HG03457 (cell line): ENCODE data around the gene PSMA1.
A peak's percentile ranks its signal among the peaks of the same experiment; 100 is the strongest.
"Not testable (repeated sequence)": the region's sequence is repeated elsewhere in the genome, so short reads cannot be mapped to it uniquely, and the experiment has no call there.

Experiments
- ATAC-seq: cut with Tn5 transposase; IDR thresholded peaks from one replicate; pipeline ENCODE4 v1.9.1; 2021; ENCODE audit warnings: moderate number of reproducible peaks; ENCODE audit not compliant: unreplicated experiment

The PSMA1 gene

GRCh38 chr11:14519917-14520746 is at the start of gene PSMA1:
PSMA1 (minus strand) TSS chr11:14520386; CDS start chr11:14520299, 87 bp downstream.
- ATAC-seq: peak; percentile 91

DNA sequence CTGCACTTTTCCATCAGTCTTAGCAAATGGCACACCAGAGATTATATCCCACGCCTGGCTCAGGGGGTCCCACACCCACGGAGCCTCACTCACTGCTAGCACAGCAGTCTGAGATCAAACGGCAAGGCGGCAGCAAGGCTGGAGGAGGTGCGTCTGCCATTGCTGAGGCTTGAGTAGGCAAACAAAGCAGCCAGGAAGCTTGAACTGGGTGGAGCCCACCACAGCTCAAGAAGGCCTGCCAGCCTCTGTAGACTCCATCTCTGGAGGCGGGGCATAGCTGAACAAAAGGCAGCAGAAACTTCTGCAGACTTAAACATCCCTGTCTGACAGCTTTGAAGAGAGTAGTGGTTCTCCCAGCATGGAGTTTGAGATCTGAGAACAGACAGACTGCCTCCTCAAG is 49.3 kb upstream of the PSMA1 start:
- not testable (repeated sequence) for ATAC-seq

DNA sequence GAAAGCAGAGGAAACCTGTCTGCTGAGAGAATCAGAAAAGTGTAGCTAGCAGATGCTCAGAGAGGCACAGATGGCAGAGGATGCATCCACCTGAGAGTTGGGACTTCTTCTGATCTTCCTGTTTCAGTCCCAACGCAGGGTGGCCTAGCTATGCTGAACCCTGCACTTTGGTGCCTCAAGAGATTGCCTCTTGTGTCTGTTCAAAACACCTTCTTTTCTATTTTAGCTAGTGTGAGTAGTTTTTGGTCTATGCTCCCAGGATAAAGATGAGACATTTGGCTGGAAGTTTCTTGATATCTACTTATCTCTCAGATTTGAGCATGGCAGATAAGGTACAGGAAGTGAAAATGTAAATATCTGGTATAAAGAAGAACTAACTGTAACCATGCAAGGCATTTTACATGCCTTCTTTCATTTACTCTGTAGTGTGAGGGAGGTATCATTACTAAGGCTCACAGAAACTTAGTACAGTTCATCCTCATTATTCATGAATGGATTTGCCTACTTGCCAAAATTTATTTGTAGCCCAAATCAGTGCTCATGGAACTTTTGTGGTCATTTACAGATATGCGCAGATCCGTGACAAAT is 47.0 kb upstream of the PSMA1 start:
- ATAC-seq: no peak

DNA sequence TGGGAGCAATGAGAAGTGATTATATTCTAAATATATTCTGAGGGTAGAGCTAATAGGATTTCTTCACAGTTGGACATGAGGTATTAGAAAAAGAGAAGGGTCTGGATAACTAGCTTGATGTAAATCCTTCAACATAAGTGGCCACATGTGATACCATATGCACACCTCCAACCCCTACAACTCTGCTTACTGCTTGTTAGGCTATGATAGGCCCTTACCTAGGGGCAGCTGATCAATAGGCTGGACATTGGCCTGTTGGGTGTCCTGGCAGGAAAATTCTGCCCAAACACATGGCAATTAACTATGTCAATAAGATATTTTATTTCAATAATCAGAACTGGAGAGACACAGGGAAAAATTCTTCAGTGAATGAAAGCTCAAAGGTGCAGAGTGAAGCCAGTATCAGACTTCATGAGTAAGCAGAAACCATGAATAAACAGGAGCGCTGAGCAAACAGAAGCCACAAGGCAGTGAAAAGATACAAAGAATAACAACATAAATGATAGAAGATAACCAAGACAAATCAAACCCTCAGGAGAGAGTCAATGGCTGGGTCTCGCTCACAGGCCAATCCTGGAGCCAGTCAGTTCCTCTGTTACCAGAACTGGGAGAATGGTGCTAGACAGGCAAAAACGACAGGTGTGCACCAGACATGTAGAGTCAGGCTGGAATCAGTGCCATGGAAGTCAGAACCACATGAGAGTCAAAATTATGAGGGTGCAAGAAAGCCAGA is 46.3 kb upstream of the PSMA1 start:
- no peak for ATAC-seq

DNA sequence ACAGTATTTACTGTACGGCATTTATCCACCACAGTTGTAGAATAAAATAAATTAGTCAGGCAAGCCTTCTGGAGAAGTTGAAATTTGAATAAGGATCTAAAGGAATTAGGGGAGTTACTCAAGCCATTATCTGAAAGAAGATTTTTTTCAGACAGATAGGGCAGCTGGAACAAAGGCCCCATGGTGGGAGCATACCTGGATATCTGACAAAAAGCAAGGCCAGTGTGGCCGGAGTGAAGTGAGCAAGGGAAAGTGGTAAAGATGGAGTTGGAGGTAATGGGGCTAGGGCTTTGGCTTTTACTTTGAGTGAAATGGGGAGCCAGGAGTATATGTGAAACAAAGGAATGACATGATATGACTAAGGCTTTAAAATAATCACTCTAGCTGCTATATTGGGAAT is 45.7 kb upstream of the PSMA1 start:
- ATAC-seq: no peak

DNA sequence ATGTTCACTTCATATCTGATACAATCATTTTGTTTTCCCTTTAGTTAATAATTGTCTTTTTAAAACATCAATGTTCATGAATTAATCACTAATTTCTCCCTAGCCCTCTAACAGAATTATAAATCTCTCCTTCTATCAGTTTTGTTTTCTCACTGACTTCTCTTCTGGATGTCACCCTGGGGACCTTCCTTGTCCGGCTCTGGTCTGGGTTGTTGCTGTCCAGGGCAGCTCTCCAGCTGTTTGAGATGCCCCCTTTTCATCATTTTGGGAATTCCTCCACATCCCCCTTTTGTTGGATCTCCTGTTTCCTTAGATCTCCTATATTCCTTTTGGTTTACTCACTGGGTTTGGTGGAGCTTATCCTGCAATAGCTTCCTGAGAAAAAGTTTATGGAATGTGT is 35.6 kb upstream of the PSMA1 start:
- no peak for ATAC-seq

- ATAC-seq: no peak
Measured at GRCh38 chr11:14554959-14555358, 34.8 kb upstream of the PSMA1 start.

DNA sequence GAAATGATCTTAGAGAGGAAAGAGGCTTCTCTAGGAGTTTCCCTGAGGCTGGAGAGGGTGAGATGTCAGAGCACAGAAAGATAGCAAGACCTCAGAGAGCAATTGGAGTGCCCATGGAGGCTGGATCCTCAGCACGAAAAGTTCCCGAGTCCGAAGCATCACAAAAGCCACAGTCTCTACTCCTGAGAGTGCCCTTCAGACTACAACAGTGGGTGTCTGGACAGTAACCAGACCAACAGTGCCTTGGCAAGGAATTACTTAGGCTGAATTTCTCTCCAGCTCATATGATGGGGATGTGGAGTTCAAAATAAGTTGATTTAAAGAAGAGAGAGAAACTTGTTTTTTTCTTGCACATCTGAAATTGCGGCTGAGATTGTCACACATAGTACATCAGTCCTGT is 31.9 kb upstream of the PSMA1 start:
- ATAC-seq: no peak

DNA sequence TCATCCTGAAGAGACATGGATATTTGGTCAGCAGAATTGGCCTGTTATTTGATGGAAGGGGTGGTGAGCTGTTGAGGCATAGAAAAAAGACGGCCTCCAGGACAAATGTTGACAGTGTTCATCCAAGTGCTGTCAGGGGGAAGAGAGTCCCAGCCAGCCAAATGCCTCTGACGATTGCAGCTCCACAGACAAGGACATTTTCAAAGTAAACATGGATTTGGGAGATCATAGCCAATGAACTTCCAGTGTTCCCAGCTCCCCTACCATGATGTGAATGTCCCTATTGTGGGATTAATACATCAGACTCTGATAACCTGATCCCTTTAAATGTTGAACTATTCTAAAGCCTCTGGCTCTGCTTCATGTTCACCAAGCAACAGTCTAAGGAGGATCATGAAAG is 31.2 kb upstream of the PSMA1 start:
- ATAC-seq: no peak

GRCh38 chr11:14549891-14550290 is 29.7 kb upstream of the PSMA1 start:
- ATAC-seq: no peak

DNA sequence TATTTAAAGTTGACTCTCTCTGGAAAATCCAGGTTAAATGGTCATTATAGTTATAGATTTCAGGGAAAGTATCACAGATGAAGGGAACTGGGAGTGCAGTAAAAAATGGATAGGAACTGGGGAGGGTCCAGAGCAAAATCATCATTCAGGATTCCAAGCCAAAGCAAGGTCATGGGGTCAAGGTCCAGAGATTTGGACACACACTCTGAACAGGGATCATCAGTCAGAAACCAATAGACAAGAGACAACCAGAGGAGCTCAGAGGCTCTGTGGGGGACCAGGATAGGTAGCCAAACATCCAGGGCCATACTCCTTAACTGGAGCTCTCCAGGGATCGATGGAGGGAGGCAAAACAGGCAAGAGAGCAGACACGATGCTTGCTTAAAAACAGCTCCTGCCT is 27.3 kb upstream of the PSMA1 start:
- ATAC-seq: no peak

DNA sequence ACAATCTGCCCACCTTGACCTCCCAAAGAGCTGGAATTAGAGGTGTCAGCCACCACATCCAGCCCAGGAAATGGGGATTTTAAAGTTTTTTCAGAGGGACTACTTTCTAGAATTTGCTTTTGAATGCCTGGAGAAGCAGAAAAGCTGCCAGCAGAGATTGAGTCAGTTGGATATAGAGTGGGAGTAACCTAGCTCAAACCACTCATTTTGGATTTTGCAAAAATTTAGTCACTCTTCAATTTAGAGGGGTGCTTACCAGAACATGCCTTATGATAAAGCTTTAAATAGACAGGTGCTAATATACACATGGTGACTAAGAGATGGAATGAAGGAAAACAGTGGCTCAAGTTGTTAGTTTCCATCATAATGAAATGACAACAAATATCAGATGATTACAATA is 26.5 kb upstream of the PSMA1 start:
- ATAC-seq: no peak

- peak; percentile 53 for ATAC-seq
Measured at GRCh38 chr11:14544611-14545010, 24.4 kb upstream of the PSMA1 start.

DNA sequence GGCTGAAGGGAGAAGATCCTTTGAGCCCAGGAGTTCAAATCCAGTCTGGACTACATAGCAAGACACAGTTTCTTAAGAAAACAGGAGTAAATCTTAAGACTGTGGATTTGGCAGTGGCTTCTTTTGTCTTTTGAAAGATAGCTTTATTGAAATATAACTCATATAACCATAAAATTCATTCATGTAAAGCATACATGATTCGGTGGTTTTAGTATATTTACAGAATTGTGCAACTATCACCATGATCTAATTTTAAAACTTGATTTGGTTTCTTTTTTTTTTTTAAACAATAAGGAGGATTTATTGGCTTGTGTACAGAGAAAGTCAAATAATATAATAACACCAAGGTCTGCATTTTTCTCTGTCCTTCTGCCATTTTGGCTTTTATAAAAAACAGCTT is 23.1 kb upstream of the PSMA1 start:
- ATAC-seq: no peak

- no peak for ATAC-seq
Measured at GRCh38 chr11:14542324-14542723, 22.1 kb upstream of the PSMA1 start.

- ATAC-seq: no peak
Measured at GRCh38 chr11:14541192-14541947, 21.2 kb upstream of the PSMA1 start.

DNA sequence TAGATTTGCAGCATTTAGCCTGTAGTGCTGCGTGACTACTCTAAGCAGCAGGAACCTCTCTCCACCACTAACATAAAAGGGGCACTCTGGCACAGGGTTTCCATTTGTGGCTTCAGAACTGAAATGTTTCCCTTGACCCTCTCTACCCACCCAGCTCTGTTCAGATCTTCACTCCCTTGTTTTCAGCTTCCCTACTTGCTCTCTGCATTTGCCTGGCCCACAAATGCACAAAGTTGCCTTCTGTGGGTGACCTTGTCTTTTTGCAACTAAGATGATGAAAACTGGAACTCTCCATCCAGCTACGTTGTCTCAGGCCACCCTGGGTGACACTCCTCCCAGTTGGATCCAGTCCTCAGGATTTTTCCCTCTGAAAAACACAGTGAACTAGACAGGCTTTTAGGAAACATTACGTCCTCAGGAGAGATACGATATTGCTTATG is 19.8 kb upstream of the PSMA1 start:
- no peak for ATAC-seq

DNA sequence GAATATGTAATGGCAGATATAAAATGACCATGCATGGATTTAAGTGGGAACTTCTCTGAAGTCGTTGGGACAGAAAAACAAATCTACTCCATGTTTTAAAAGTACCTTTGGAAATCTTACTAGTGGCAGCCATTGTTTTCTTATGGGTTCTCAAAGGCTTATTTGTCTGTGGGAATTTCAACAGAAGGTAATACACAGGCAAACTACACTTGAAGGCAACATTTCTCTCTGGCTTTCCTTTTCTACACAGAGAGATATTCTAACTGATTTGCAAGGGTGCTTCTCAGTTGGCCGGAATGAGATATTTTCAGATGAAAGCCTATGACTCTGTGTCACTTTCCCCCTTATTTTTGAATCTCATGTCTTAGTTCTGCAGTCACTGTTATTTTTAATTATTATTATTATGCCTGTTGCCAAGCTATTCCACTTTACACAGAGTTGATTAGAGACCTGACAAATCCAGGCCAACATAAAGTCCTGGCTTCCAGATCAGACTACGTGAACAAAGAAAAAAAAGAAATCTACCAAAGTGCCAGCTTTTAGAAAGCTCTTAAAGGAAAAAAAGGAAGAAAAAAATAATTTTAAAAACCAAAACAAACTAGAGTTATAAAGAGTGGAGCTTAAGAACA is 18.9 kb upstream of the PSMA1 start:
- ATAC-seq: no peak

GRCh38 chr11:14538271-14538925 is 18.2 kb upstream of the PSMA1 start:
- ATAC-seq: no peak

GRCh38 chr11:14537134-14537599 is 17.0 kb upstream of the PSMA1 start:
- ATAC-seq: peak; percentile 66
